K562 (cell line): ENCODE data around the gene FAM149A. TPM values are rescaled to one million over a fixed set of nuclear protein-coding genes. Genes with fewer than 3 reads are reported as not detected.

ENCODE experiments used
- ATAC-seq: fragments of 200-7000 bp; cut with Tn5 transposase; 3 replicates; pipeline ENCODE4 v1.9.1; 2020; ENCODE audit warnings: moderate library complexity
- BruUV-seq: library from RNA; stranded (reverse); fragments of 400-500 nt; replicated peaks from 2 replicates; lab custom pipeline; 2021; lab: Mats Ljungman, UMichigan
- CTCF ChIA-PET: fragments of 300-600 bp; formaldehyde crosslinking; extraction: SDS; loops from one replicate; lab custom pipeline; 2021; ENCODE audit warnings: low intra/inter-chr PET ratio; lab: Yijun Ruan, JAX
- POLR2A ChIA-PET: fragments of 300-600, 350-650 bp; sonication (Branson Sonifier 250); formaldehyde crosslinking; extraction: SDS; loops from one replicate; lab custom pipeline; 2021; ENCODE audit warnings: antibody characterized with exemption, inconsistent platforms; lab: Yijun Ruan, JAX
- DNase-seq, 4 experiments: peaks; one replicate each; pipeline versions ENCODE4 v3.0.0 to v3.0.0-alpha.2; 2011 to 2018; ENCODE audit warnings: low spot score in 3 of 4, mixed read lengths in 3 of 4; ENCODE audit errors: extremely low read depth in 1 of 4
- FAIRE-seq: peaks from 2 replicates; lab custom pipeline; 2011; peaks lifted over from hg19 to GRCh38; lab: Jason Lieb, UNC
- H2AFZ ChIP-seq: 2 replicates; pipeline ENCODE4 v1.6.0; 2011; ENCODE audit warnings: low read depth, low read length, control low read depth, inconsistent platforms
- H3K27ac ChIP-seq: fragments of 200-600 bp; 3 replicates; pipeline ENCODE4 v1.8.0; 2011; ENCODE audit warnings: low read depth, mild to moderate bottlenecking, control low read depth, inconsistent platforms, low read length, moderate library complexity, mixed read lengths; ENCODE audit errors: extremely low read depth
- H3K27me3 ChIP-seq, 2 experiments: fragments of 300-600 bp in 1 of 2; 2 replicates in 1 of 2; 3 replicates in 1 of 2; pipeline versions ENCODE4 v1.6.0 to v1.8.0; 2011; ENCODE audit warnings: inconsistent platforms in 2 of 2, low read length in 2 of 2, mild to moderate bottlenecking in 1 of 2, mixed read lengths in 1 of 2, moderate library complexity in 1 of 2; ENCODE audit not compliant: control insufficient read depth in 2 of 2, insufficient read depth in 2 of 2
- H3K36me3 ChIP-seq: fragments of 300-600 bp; 3 replicates; pipeline ENCODE4 v1.8.0; 2011; ENCODE audit warnings: mild to moderate bottlenecking, low read length, inconsistent platforms; ENCODE audit not compliant: control insufficient read depth, insufficient read depth
- H3K4me1 ChIP-seq, 2 experiments: fragments of 200-600 bp in 1 of 2; replicated peaks in 1 of 2; 2 replicates in 1 of 2; 3 replicates in 1 of 2; pipeline versions ENCODE4 v1.5.1 to v1.8.0; 2011; ENCODE audit warnings: inconsistent platforms in 2 of 2, low read length in 2 of 2, mild to moderate bottlenecking in 1 of 2, mixed read lengths in 1 of 2, moderate library complexity in 1 of 2; ENCODE audit not compliant: control insufficient read depth in 2 of 2, insufficient read depth in 2 of 2
- H3K4me2 ChIP-seq: 2 replicates; pipeline ENCODE4 v1.6.1; 2011; ENCODE audit warnings: low read length, control low read depth, inconsistent platforms, mixed read lengths; ENCODE audit not compliant: insufficient read depth
- H3K4me3 ChIP-seq: fragments of 200-600 bp; sonication (generic), shearing (Covaris generic); 2 replicates; pipeline ENCODE4 v1.5.1; 2016; ENCODE audit warnings: control low read depth, inconsistent platforms
- H3K79me2 ChIP-seq: fragments of 200-600 bp; 3 replicates; pipeline ENCODE4 v1.8.0; 2011; ENCODE audit warnings: low read length, inconsistent platforms; ENCODE audit not compliant: control insufficient read depth, insufficient read depth
- H3K9ac ChIP-seq, 2 experiments: 2 replicates each; pipeline versions ENCODE4 v1.6.0 to v1.6.1; 2011; ENCODE audit warnings: low read depth in 2 of 2, low read length in 2 of 2, control low read depth in 1 of 2, inconsistent platforms in 1 of 2, mild to moderate bottlenecking in 1 of 2, mixed read lengths in 1 of 2; ENCODE audit not compliant: insufficient read depth in 1 of 2
- H3K9me1 ChIP-seq: one replicate; pipeline ENCODE4 v1.6.0; 2011; ENCODE audit warnings: inconsistent platforms, mild to moderate bottlenecking, low read length, moderate library complexity; ENCODE audit not compliant: control insufficient read depth, insufficient read depth
- H3K9me3 ChIP-seq: replicated peaks from 2 replicates; pipeline ENCODE4 v1.5.1; 2011; ENCODE audit warnings: low read depth, low read length, inconsistent platforms; ENCODE audit not compliant: control insufficient read depth, insufficient read depth
- H4K20me1 ChIP-seq: replicated peaks from 2 replicates; pipeline ENCODE4 v1.6.1; 2011; ENCODE audit warnings: low read length, inconsistent platforms, mixed read lengths; ENCODE audit not compliant: control insufficient read depth, insufficient read depth
- ASH1L ChIP-seq: fragments of 450-650 bp; IDR thresholded peaks from 2 replicates; pipeline ENCODE4 v1.6.1; 2018; ENCODE audit warnings: borderline replicate concordance, mild to moderate bottlenecking, low read depth; ENCODE audit not compliant: partially characterized antibody
- BMI1 ChIP-seq: fragments of 150-350 bp; IDR thresholded peaks from 2 replicates; pipeline ENCODE4 v1.6.1; 2014; ENCODE audit warnings: low read length
- CAMTA2 ChIP-seq: fragments of 250-450 bp; sonication (Bioruptor Pico); conservative IDR thresholded peaks from 2 replicates; pipeline ENCODE4 v1.5.1; 2022
- CBX5 ChIP-seq: IDR thresholded peaks from 2 replicates; pipeline ENCODE4 v1.6.1; 2014; ENCODE audit warnings: low read depth, borderline replicate concordance
- MECOM ChIP-seq: fragments of 250-450 bp; sonication (Bioruptor Pico); IDR thresholded peaks from 2 replicates; pipeline ENCODE4 v1.8.0; 2022; ENCODE audit warnings: inconsistent platforms
- MTA3 ChIP-seq: fragments of 450-650 bp; formaldehyde crosslinking; IDR thresholded peaks from 2 replicates; pipeline ENCODE4 v1.6.1; 2017; ENCODE audit warnings: mild to moderate bottlenecking, borderline replicate concordance
- PYGO2 ChIP-seq: fragments of 450-650 bp; IDR thresholded peaks from 2 replicates; pipeline ENCODE4 v1.6.1; 2016; ENCODE audit warnings: mild to moderate bottlenecking, missing genetic modification characterization, moderate library complexity, missing compliant biosample characterization
- RBM34 ChIP-seq: fragments of 200-400 bp; formaldehyde crosslinking; IDR thresholded peaks from 2 replicates; pipeline ENCODE4 v1.6.1; 2018; ENCODE audit warnings: low read length, borderline replicate concordance; ENCODE audit not compliant: insufficient read depth
- SFPQ ChIP-seq: fragments of 200-400 bp; formaldehyde crosslinking; IDR thresholded peaks from 2 replicates; pipeline ENCODE4 v1.6.1; 2017; ENCODE audit warnings: mild to moderate bottlenecking, low read depth, low read length, moderate library complexity
- SIX5 ChIP-seq, 2 experiments: IDR thresholded peaks; 2 replicates each; pipeline ENCODE4 v1.6.1; 2011; ENCODE audit warnings: low read length in 2 of 2, borderline replicate concordance in 1 of 2, low read depth in 1 of 2, mild to moderate bottlenecking in 1 of 2, moderate library complexity in 1 of 2; ENCODE audit not compliant: insufficient read depth in 1 of 2
- SP1 ChIP-seq: sonication (generic); formaldehyde crosslinking; IDR thresholded peaks from 2 replicates; pipeline ENCODE4 v1.8.1; 2022; ENCODE audit warnings: mild to moderate bottlenecking, missing genetic modification reagents
- STAT5A ChIP-seq: IDR thresholded peaks from 2 replicates; pipeline ENCODE4 v1.6.1; 2012; ENCODE audit warnings: low read length, inconsistent platforms, borderline replicate concordance
- ZKSCAN8 ChIP-seq: fragments of 200-800 bp; sonication (Bioruptor generic); IDR thresholded peaks from 2 replicates; pipeline ENCODE4 v1.6.1; 2016; ENCODE audit warnings: missing genetic modification characterization, missing compliant biosample characterization
- ZNF175 ChIP-seq: fragments of 200-800 bp; sonication (Bioruptor generic); IDR thresholded peaks from 2 replicates; pipeline ENCODE4 v1.6.1; 2016; ENCODE audit warnings: low read depth, mild to moderate bottlenecking, missing genetic modification characterization, missing compliant biosample characterization
- WGBS: fragments of 100-300 bp; shearing (Covaris generic); methylation state at CpG from one replicate; pipeline ENCODE4 v1.1.6; 2016; ENCODE audit warnings: low coverage, mixed read lengths; ENCODE audit not compliant: insufficient coverage; ENCODE audit errors: missing lambda C conversion rate; 5-methylcytosine and 5-hydroxymethylcytosine counted together
- in situ Hi-C: fragments of 300-500 bp; cut with MboI; formaldehyde crosslinking; loops from 4 replicates; pipeline ENCODE4 v1.15.0; 2018; ENCODE audit warnings: inconsistent platforms, mixed read lengths
- intact Hi-C: fragments of 100-400 bp; cut with micrococcal nuclease; formaldehyde crosslinking; loops from 2 replicates; pipeline ENCODE4 v1.14.2; 2022
- polyA plus RNA-seq, 8 experiments: library from polyadenylated mRNA; depleted of rRNA in 4 of 8; stranded (reverse) in 5 of 8; unstranded in 3 of 8; fragments of >200 nt; fragmentation: Nextera tagmentation in 2 of 8; fragmentation: Illumina TruSeq in 1 of 8; extraction: Ambion mirVana in 2 of 8; extraction: Trizol in 1 of 8; gene quantifications; 2 replicates each; pipeline versions ENCODE4 v1.2.1 to v1.2.3, GENCODE V29; 2011 to 2014; ENCODE audit warnings: inconsistent platforms in 1 of 8, missing spikeins in 1 of 8
- total RNA-seq, 7 experiments: library from RNA; depleted of rRNA in 6 of 7; stranded (reverse); fragments of >200 nt in 6 of 7; fragmentation: Illumina TruSeq in 2 of 7; extraction: Trizol in 2 of 7; gene quantifications; 2 replicates each; pipeline versions ENCODE4 v1.2.1 to v1.2.3, GENCODE V29; 2011 to 2021; ENCODE audit warnings: low replicate concordance in 1 of 7

FAM149A gene
- total and polyA plus RNA-seq, 9 of the 15 experiments (the other 6 are each of a cell fraction or from before 2014, with no cell fraction given): not detected

- Histone ChIP-seq H3K4me1 (peaks cover 0 to 10% of the 10 kb centered on the region in 2 experiments; a peak in 2 of 5 replicates), H3K4me2 (no peak overlapping the region), H3K4me3 (no peak overlapping the region), H3K9me3 (no peaks in the 10 kb centered on the region), H3K79me2 (no peaks in the 10 kb centered on the region), H3K27me3 (peaks cover 13 to 22% of the 10 kb centered on the region in 2 experiments), H3K9me1 (no peaks in the 10 kb centered on the region), H3K36me3 (no peaks in the 10 kb centered on the region), H4K20me1 (no peaks in the 10 kb centered on the region), H2AFZ (no peak overlapping the region), H3K27ac (no peak overlapping the region), H3K9ac (no peak overlapping the region)
- DNase-seq (no peak), FAIRE-seq (no peak), ATAC-seq (no peak)
- no TSS peak for BruUV-seq
- 0% methylated on average over 4 of the region's 4 CpGs for WGBS
- ChIA-PET POLR2A (no interaction called here), CTCF (no interaction called here)
- intact Hi-C loops: no loop called here
- in situ Hi-C loops: no loop called here
- TF ChIP-seq SIX5 (IDR thresholded peaks at IDR 0.05; ENCODE audit: borderline replicate concordance in 1 of 2, insufficient read depth in 1 of 2, low read depth in 1 of 2, low read length in 2 of 2) (no peak), SP1 (CRISPR knock-in tag) (no peak), ASH1L (no peak), STAT5A (no peak), CBX5 (no peak), PYGO2 (tag) (no peak), ZKSCAN8 (no peak), MECOM (CRISPR knock-in tag) (no peak), CAMTA2 (CRISPR knock-in tag) (no peak), SFPQ (no peak), ZNF175 (CRISPR knock-in tag) (no peak), MTA3 (no peak), RBM34 (no peak), BMI1 (no peak)
Measured at GRCh38 chr4:186109245-186109644, 4.7 kb downstream of the FAM149A start.
